22Rv1 (cell line): ENCODE data around the gene DCPS.

Source experiments
- ZFX ChIP-seq: fragments of 450-650 bp; IDR thresholded peaks from 2 replicates; pipeline ENCODE4 v1.6.1; 2017; ENCODE audit warnings: antibody characterized with exemption, borderline replicate concordance
- TF ChIP-seq, protein P1 (sequence below): fragments of 450-650 bp; IDR thresholded peaks from 2 replicates; pipeline ENCODE4 v1.5.1; 2017; ENCODE audit warnings: mild to moderate bottlenecking

DNA sequence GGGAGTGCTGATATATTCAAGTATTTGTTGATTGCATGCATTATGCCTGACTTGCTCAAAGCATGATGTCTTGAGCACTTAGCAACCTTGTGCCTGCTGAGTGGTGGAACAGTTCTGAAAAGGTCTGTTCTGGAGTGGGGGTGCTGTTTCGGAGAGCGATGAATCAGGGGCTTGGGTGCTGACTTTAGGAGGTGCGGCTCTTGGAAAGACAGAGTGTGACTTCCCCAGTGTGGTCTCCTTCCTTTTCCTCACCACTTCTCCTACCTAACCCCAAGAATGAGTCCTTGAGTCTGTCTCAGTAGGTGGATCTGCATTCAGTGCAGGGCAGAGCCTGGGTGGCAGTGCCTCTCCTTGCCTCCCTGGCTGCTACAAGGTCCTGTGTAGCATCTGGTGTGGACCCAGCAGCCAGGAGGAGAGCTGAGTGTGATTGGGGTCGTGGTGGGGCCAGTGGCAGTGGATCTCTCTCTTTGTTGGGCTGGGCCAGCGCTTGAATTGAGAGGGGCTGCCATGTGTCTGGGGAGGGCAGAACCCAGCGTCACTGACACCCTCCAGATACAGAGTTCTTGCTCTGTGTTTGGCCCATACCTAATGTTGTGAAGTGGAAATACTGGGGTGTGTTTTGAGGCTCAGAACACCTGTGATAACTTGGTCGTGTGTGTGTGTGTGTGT, 87.6 kb downstream of the DCPS start:
- TF ChIP-seq, protein P1, sequence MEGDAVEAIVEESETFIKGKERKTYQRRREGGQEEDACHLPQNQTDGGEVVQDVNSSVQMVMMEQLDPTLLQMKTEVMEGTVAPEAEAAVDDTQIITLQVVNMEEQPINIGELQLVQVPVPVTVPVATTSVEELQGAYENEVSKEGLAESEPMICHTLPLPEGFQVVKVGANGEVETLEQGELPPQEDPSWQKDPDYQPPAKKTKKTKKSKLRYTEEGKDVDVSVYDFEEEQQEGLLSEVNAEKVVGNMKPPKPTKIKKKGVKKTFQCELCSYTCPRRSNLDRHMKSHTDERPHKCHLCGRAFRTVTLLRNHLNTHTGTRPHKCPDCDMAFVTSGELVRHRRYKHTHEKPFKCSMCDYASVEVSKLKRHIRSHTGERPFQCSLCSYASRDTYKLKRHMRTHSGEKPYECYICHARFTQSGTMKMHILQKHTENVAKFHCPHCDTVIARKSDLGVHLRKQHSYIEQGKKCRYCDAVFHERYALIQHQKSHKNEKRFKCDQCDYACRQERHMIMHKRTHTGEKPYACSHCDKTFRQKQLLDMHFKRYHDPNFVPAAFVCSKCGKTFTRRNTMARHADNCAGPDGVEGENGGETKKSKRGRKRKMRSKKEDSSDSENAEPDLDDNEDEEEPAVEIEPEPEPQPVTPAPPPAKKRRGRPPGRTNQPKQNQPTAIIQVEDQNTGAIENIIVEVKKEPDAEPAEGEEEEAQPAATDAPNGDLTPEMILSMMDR: no peak
- no peak for TF ChIP-seq ZFX
